HT1080 (cell line): Measurements from ENCODE around the gene S100A2. TPM values are rescaled to one million over a fixed set of nuclear protein-coding genes. Genes with fewer than 3 reads are reported as not detected.
"Not testable (repeated sequence)": the region's sequence is repeated elsewhere in the genome, so short reads cannot be mapped to it uniquely, and the experiment has no call there.

Experiments used
- DNase-seq: peaks from one replicate; pipeline ENCODE4 v3.0.0-alpha.2; 2015; ENCODE audit warnings: low read depth
- total RNA-seq: library from RNA; depleted of rRNA; stranded (reverse); fragments of >200 nt; shearing (Covaris generic); gene quantifications from 2 replicates; pipeline ENCODE4 v1.2.3, GENCODE V29; 2014

S100A2 gene
- total RNA-seq, 1 experiment from 2014 or later: 79.0 TPM

DNA sequence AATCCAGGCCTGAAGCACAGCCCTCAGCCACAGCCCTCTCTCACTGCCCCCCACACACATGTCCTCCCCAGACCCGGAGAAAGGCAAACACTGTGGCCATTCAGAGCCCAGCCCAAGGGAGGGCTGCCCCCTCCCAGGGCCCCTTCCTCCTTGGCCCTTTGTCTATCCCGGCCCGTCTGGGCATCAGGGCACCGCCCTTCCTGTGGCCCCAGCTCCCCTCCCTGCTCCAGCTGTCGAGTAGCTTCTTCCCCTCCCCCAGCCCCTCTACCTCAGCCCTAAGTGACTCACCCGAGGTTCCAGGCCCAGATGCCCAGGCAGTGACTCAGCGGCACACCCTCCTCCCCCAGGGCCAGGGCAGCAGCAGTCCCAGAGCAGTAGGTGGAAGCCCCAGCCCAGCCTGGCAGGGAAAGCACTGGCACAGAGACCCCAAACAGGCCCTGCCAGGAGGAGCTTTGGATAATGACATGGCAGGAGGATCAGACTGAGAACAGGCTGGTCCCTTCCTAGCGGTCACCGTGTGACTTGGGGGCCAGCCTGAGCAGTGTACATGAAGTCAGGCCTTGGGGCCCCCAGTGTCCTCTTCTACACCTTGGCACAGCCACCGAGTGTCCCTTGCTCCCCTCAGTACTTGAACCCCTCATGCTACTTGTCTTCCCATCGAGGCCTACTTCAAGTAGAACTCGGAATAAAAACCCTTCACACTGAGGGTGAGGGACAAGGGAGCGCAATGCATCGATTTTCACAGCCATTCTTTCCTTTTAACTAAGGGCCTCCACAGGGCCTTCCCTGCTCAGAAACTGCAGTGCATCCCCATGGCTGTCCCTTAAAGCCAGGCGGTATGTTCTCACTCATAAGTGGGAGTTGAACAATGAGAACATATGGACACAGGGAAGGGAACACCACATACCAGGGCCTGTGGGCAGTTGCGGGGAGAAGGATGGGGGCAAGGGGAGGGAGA lies 1.0 kb upstream of the S100A2 start:
- DNase-seq: peak; percentile 99

DNA sequence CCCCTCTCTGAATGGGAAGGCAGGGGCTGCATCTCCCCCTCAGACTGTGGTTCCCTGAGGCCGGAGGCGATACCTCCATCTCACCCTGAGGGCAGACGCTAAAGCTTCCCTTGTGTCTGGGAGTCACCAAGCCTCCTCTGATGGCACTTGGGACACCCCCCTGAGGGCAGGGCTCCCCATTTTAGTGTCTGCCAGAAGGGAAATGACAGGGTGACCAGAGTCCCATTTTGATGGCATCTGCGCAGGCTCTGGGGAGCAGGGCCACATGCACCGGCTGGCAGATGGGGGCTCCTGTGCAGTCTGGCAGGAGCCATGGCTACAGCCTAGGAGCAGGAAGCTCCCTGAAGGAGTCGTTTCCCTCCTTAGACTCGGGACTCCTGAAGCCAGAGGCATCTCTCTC lies 1.7 kb downstream of the S100A2 start:
- DNase-seq: no peak

DNA sequence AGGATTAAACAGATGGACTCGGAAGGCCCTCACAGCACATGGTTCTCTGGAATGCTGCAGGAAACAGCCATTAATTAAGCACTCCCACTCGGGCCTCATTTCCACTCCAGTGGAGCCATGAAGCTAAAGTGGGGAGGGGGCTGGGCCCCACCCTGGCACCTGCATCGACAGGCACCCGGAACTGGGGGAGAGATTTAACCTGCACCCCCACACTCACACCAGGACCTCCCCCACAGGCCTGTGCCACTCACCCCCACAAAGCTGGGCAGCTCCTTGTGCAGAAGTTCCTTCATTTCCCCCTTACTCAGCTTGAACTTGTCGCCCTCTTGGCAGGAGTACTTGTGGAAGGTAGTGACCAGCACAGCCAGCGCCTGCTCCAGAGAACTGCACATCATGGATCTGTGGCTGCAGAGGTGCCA lies 2.2 kb downstream of the S100A2 start:
- no peak for DNase-seq

DNA sequence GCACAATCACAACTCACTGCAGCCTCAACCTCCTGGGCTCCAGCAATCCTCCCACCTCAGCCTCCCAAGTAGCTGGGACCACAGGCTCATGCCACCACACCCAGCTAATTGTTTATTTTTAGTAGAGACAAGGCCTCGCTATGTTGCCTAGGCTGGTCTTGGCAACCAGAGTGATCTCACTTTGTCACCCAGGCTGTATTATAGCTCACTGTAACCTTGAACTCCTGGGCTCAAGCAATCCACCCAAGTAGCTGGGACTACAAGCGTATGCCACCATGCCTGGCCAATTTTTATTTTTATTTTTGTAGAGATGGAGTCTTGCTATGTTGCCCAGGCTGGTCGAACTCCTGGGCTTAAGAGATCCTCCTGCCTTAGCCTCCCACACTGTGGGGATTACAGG lies 3.6 kb downstream of the S100A2 start:
- DNase-seq: not testable (repeated sequence)

DNA sequence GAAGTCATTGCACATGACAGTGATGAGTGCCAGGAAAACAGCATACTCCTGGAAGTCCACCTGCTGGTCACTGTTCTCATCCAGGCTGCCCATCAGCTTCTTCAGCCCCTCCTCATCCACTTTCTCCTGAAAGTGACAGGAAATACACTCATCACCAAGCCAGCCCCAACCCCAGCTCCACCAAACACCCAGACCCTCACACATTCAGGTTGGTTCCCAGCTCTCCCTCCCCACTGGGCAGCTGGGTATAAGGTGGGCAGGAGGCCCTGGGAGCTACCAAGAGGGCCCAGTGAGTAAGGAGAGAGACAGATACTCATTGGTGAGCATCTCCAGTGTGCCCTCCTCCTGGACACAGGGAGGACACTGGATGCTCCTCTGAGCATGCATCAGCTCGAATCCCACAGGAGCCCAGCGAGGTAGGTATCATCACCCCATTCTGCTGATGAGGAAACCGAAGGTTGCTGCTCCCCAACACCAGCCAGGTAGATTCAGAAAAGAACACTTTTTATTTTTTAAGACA lies 4.1 kb downstream of the S100A2 start:
- peak; percentile 61 for DNase-seq

DNA sequence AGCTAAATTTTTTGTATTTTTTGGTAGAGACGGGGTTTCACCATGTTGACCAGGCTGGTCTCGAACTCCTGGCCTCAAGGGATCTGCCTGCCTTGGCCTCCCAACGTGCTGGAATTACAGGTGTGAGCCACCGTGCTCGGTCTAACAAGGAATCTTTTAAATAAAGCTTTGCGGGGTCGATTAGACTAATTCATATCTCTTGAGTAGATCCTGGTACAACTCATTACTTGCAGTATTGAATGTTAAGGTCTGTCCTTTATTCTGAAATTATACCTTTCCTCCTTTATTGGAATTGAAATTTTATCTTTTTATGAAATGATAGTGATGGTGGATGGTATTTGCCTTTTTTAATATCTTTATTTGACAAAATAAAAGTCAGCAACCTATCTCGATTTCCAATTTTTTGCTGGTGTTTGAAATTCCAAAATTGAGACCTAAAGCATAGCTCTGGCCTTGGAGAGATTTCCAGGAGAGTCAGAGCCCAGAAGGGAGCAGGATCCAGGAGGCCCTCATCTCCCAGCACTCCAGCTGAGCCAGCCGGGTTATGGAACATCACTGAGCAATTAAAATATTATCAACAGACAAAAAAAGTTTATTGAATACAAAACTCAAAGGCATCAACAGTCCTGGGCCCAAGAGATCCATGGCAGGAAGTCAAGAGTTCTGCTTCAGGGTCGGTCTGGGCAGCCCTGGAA lies 4.7 kb downstream of the S100A2 start:
- no peak for DNase-seq

DNA sequence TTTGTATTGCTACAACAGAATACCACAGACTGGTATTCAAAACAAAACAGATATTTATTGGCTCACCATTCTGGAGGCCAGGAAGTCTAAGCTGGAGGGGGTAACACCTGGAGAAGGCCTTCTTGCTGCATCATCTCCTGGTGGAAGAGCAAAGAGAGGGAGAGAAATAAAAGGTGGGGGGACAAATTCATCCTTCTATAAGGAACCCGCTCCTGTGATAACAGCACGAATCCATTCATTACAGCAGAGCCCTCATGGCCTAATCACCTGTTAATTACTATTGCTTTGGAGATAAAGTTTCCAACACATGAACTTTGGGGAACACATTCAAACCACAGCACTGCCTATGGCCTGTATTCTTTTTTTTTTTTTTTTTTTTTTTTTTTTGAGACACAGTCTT lies 5.4 kb downstream of the S100A2 start:
- no peak for DNase-seq

DNA sequence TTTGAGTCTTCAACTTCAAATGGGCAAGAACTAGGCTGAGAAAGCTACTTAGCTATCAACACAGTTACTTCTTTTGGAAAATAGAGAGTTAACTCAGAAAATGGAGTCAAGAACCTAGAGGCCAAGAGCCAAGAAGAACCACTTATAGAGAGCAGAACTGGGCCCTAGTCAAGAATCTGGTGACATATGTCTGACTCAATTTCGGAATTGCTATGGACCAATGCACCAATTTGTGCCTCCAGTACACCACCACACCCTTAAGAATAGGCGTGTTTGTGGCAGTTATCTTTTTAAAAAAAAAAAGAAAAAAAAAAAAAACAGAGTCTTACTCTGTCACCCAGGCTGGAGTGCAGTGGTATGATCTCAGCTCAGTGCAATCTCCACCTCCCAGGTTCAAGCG lies 7.8 kb downstream of the S100A2 start:
- DNase-seq: no peak

DNA sequence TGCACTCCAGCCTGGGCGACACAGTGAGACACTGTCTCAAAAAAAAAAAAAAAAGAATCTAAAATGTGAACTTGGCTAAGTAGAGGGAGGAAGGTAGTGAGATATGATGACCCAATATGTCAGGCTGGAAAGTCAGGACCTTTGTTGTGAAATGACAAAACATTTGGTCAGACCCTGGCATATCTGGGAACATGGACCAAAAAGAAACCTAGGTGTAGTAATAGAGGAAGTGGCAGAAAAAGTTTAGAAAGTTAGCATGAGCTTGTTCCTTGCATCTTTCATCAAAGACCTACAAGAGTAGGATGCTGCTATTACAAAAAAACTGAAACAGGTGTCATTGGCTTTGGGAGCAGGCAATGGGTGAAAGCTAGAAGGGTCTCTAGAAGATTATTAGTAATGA lies 9.3 kb downstream of the S100A2 start:
- DNase-seq: no peak

DNA sequence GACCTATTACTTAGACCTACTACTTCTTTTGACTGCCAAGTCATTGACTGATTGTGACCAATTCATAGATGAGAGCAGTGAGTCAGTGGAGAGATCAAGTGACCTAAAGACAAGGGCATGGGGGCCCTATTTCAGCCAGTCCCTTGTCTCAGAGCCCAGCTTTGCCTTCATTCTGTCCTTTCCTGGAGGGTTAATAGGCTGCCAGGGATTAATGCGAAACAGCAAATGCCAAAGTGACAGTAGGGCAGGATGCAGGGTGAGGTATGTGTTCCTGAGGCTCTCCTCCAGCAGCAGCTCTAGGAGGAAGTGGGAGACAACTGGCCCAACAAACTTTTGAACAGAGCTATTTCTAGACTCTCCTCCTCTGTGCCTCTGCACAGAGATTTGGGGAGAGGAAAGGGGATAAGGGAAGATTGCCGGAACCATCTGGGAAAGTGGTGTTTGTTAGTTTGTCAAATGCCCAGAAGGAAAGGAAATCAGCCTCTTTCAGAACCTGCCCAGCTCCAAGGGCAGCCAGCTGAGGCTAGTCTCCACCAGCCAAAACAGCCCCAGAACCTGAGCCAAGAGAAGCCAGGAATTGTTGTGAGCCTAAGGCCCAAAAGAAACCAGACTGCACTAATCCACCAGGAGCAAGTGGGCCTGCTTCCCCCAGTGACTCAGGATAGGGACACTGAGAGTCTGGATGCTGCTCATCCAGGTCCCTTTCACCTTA lies 11.7 kb downstream of the S100A2 start:
- DNase-seq: no peak

DNA sequence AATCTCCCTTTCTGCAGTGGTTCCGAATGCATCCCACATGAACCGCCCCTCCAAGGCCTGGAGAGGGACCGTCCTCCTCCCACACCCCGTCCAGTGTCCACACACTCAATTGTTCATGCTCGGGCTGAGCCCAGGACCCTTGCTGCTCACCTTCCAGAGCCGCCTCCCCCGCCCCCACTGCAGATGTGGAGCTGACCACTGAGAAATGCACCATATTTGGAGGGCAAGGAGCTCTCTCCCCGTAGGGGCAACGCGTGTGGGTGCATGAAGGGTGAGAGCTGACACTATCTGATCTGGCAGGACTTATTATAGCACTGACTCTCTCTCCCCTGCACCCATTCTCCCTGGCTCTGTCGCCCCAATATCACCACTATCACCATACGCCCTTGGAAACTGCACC lies 12.5 kb downstream of the S100A2 start:
- no peak for DNase-seq

DNA sequence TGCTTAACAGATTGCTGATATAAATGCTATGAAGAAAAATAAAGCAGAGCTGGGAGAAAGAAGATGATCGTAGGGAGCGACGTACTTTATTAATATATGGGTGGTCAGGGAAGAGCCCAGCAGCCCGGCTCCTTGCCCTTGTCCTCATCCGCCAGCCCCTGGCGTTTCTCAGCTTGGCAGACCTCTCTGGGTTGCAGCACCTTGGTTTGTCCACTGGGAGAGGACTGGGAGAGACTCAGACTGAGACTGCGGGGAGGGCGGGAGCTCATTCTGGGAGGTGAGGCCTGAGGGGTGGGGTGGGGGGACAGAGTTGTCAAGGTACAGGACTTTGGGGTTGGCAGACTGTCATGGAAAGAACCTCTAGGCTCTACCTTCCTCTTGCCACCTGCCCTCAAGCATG lies 13.3 kb downstream of the S100A2 start:
- DNase-seq: no peak

DNA sequence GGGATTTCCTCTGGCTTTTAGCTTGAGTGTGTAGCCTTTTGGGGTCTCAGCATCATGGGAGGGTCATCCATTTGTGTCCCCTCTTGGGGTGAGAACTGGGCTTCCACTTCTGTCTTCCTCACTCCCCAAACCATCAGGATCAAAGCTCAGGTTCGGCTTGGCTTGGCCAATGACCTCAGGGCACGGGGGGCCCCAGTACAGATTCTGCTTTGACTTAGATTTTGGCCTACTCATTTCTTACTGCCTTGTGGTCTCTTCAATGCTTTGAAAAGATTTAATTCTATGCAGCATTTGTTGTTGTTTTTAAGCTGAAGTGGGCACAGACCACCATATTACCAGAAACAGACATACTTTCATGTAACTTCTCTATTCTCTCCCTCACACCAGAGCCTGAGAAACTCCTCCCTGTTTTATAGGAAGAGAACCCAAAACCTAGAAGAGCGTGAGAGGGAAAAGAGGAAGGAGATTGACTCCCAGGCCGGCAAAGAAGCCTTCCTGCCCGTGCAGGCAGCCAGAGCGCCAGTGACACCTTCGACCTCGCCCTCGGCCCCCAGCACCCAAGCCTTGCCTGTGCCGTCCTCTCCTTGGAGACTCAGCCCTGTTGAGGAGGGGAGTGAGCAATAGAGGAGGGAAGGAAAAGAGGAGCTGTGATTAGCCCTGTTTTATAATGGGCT lies 14.7 kb downstream of the S100A2 start:
- DNase-seq: no peak

DNA sequence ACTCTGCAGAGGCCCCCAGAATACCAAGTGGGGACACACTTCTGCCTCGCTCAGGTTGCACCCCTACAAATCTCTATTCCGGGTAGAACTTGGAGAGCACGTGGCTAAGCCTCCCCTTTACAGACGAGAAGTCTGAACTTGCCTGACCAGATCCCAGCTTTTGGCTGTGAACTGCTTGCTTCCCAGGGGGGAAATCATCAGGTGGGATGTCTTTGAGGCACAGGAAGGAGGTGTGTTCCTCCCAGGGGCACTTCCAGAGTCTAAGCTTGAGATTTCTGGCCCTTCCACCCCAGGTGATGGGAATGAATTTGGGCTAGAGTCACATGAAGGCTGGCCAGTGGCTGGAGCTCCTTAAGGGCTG lies 15.3 kb downstream of the S100A2 start:
- no peak for DNase-seq

DNA sequence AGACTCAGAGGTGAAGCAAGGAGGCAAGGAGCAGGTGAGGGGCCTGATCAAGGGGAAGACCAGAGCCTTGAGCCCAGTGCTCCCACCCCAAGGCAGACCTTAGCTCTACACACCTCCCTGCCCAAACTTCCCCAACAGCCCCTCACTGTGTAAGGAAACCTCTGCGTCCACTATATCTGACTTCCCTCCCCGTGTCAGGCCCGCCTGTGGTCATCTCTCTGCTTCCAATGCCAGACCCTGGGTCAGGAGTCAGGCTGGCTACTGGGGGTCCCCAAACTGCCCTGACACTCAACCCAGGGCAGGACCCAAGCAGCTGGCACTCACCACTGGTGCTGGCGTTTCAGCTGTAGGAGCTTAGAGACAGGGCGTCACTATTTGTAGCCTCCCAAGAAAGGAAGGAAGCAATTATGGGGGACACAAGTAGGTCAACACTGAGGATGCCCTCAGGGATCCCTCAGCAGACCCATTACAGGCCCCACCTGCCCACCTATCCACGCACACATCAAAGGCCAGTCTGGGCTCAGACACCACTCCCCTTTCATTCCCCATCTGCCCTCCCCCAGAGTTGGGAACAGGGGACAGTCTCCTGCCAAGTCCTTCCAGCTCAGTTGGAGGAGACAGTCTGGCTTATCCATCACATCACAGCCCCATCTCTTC lies 15.8 kb downstream of the S100A2 start:
- DNase-seq: no peak

DNA sequence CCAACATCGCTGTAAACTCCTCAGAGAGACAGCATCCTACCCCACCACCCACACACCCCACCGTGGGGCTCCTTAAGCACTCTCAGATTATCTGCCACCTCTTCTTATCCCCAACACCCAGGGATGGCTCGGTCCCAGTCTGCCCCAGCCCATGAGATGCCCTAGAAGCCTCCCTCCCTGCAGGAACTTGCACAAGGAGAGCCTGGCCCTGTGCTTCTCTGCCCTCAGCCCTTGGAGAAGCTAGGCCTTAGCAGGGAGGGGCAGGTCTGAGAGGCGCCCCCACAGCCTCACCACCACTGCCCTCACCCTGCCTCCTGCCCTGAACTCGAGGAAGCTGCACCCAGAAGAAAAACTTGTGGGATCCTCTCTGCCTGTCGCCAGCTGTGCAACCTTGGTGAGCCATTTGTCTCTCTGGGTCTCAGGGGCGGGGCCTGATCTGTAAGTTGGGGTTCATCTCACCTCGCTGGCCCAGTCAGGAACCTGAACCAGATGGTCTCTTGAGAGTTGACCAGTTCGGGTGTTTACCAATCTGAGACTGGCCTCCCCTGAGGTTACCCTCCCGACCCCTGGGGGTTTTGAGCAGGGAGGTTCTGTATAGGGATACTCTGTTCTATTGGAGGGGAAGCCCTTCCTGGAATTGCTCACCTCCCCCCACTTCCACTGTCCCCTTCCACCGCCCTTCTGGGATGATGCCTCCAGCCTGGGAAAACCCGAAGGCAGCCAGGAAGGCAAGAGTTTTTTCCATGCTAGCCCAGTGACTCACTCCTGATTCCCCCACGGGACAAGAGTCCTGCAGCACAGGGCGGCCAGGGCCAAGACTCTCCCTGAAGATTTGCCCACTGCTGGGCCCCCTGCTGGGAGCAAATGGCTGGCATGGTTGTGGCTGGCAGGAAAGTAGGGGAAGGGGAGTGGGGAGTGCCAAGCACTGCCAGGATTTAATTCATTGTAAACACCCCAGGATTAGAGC lies 16.6 kb downstream of the S100A2 start, which contains the start of gene S100A3:
Gene S100A3, minus strand, starts transcription at position 537 of the 967 bp plus-strand sequence. CDS start 773 bp downstream, outside the sequence.
- DNase-seq: peak; percentile 92

DNA sequence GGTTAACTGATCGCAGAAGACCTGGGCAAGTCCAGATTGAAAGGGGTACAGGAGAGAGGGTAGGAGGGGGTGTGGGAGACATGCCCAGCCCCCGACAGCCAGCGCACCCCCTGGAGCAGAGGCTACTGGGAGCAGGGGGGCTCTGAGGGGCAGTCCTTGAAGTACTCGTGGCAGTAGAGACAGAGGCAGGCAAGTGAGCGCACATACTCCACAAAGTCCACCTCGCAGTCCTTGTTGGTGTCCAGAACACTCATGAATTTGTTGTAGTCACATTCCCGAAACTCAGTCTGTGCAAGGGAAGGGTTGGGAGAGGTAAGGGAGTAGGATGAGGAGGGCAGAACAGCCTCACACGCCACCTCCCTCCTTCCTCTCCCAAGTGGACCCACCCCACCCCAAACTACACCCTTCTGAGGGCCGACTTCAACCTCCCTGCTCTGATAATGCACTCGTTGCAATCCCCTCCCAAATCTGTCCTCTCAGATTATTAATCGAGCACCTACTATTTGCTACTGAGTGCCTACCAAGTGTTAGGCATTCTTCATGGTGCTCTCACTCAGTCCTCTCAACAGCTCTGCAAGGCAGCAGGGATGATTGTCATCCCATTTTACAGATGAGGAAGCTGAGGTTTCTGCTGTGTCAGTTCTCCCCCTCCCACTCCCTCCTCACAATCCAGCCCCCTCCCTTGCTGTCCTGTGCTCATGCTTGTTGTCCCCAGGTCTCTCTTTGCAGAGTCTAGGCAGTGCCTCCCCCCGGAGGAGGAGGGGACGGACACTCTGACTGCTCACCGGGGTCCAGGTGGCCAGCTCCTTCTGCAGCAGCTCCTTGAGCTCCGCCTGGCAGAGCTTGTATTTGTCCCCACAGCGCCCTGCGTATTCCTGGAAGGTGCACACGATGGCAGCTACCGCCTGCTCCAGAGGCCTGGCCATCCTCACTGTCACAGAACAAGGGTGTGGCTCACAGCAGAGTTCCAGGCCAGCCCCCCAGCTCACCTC lies 17.8 kb downstream of the S100A2 start:
- DNase-seq: no peak
